KMS-11 (cell line): Measurements from ENCODE around the gene UCP3.

Experiments
- H2AFZ ChIP-seq: fragments of 200-600 bp; sonication (generic); 2 replicates; pipeline ENCODE4 v1.6.1; 2016; ENCODE audit warnings: antibody characterized with exemption, mixed run types, low read depth
- H3K27ac ChIP-seq: fragments of 200-600 bp; sonication (generic); 2 replicates; pipeline ENCODE4 v1.6.1; 2016; ENCODE audit warnings: mild to moderate bottlenecking, mixed run types
- H3K27me3 ChIP-seq: fragments of 200-600 bp; sonication (generic); 2 replicates; pipeline ENCODE4 v1.6.1; 2017; ENCODE audit warnings: mild to moderate bottlenecking, low read depth, mixed run types, moderate library complexity; ENCODE audit not compliant: insufficient read depth
- H3K36me3 ChIP-seq: fragments of 200-600 bp; sonication (generic); 2 replicates; pipeline ENCODE4 v1.6.1; 2017; ENCODE audit warnings: mild to moderate bottlenecking, mixed run types; ENCODE audit not compliant: insufficient read depth
- H3K4me1 ChIP-seq: fragments of 200-600 bp; sonication (generic); 2 replicates; pipeline ENCODE4 v1.6.1; 2016; ENCODE audit warnings: mild to moderate bottlenecking, low read depth, mixed run types; ENCODE audit not compliant: poor library complexity, severe bottlenecking
- H3K4me2 ChIP-seq: fragments of 200-600 bp; sonication (generic); 2 replicates; pipeline ENCODE4 v1.7.0; 2016; ENCODE audit warnings: mild to moderate bottlenecking, mixed run types
- H3K4me3 ChIP-seq: fragments of 200-600 bp; sonication (generic); IDR thresholded peaks from 2 replicates; pipeline ENCODE4 v1.6.1; 2017; ENCODE audit warnings: low read depth, low read length, mixed read lengths; ENCODE audit not compliant: insufficient read depth
- H3K79me2 ChIP-seq: fragments of 200-600 bp; sonication (generic); 2 replicates; pipeline ENCODE4 v1.6.1; 2016; ENCODE audit warnings: low read depth, mixed run types; ENCODE audit not compliant: insufficient read depth
- H3K9ac ChIP-seq: fragments of 200-600 bp; sonication (generic); 2 replicates; pipeline ENCODE4 v1.6.1; 2016; ENCODE audit warnings: mild to moderate bottlenecking, mixed run types
- H4K20me1 ChIP-seq: fragments of 200-600 bp; sonication (generic); 2 replicates; pipeline ENCODE4 v1.6.1; 2016; ENCODE audit warnings: mild to moderate bottlenecking, mixed run types; ENCODE audit not compliant: insufficient read depth
- TF ChIP-seq, protein P1 (sequence below): fragments of 200-600 bp; sonication (generic); conservative IDR thresholded peaks from 2 replicates; pipeline ENCODE4 v1.6.1; 2017; ENCODE audit warnings: low read depth, mild to moderate bottlenecking, antibody characterized with exemption, low read length, moderate library complexity, mixed read lengths

UCP3 gene

DNA sequence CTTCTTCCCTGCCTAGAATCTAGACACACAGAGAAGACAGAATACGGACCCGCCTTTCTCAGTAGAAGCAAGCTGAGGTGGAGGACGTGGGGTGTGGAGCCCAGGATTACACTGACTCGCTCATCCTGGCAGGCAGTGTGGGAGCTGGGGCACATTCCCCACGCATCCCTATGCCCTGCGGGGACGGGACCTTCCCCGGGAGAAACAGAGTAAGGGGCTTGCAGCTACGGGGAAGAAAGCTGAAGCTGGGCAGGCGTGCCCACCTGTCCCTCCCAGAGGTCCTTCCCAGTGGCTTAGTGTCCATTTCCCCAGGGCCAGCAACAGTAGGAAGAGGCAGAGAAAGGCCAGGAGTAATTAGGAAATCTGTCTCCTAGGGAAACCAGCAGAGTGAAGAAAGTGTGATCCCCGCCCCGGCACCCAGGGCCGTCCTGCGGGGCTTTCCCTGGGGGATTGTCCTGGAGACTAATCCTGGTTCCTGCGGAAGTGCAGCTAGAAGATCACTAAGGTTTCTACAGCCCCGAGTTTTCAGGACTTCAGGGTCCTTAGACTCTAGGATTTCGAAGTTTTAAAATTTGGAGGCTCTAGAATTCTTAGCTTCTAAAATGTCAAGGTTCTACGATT is 50.3 kb downstream of the UCP3 start:
- no peaks in the 10 kb centered on the region for H3K27me3 ChIP-seq

DNA sequence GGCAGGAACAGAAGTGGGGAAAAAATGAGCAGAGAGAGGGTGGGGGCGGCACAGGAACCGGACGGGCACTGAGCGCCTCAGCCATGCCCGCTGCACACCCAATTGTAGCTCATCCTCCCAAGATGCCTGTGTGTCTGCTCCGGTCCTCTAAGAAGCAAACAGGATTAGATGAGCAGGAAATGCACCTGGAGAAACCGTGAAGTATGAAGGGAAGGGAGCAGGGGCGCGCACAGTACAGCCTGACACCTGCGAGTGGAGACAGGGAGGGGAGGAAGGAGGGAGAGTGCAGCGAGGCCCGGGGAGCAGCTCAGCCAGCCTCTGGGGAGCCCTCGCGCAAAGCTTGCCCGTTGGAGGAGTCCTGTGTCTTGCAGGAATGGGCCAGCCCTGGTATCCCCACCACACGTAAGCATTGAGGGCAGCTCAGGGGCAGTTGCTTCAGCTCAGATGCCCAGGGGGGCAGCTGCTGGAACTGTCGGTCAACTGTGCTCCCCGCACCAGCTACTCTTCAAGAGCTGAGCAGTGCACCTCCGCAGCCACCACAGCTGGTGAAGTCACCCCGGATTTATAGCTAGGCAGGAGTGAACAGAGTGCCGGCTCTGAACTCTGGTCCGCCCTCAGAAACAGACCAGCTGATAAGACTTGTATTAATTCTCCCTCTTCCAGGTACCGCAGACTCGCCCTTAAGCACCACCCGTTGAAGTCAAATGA is 51.1 kb downstream of the UCP3 start:
- Histone ChIP-seq H2AFZ (no peak overlapping the region), H3K9ac (no peak overlapping the region), H3K27me3 (no peaks in the 10 kb centered on the region)

More for the DNA sequence above, 50.3 kb downstream of the UCP3 start:
- Histone ChIP-seq H2AFZ (no peak overlapping the region), H3K4me1 (no peaks in the 10 kb centered on the region), H3K27ac (no peak overlapping the region), H3K79me2 (no peaks in the 10 kb centered on the region), H3K9ac (no peak overlapping the region), H3K4me3 (no peak overlapping the region), H3K4me2 (no peak overlapping the region), H4K20me1 (no peaks in the 10 kb centered on the region), H3K36me3 (no peaks in the 10 kb centered on the region)
- TF ChIP-seq, protein P1, sequence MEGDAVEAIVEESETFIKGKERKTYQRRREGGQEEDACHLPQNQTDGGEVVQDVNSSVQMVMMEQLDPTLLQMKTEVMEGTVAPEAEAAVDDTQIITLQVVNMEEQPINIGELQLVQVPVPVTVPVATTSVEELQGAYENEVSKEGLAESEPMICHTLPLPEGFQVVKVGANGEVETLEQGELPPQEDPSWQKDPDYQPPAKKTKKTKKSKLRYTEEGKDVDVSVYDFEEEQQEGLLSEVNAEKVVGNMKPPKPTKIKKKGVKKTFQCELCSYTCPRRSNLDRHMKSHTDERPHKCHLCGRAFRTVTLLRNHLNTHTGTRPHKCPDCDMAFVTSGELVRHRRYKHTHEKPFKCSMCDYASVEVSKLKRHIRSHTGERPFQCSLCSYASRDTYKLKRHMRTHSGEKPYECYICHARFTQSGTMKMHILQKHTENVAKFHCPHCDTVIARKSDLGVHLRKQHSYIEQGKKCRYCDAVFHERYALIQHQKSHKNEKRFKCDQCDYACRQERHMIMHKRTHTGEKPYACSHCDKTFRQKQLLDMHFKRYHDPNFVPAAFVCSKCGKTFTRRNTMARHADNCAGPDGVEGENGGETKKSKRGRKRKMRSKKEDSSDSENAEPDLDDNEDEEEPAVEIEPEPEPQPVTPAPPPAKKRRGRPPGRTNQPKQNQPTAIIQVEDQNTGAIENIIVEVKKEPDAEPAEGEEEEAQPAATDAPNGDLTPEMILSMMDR = no peak

DNA sequence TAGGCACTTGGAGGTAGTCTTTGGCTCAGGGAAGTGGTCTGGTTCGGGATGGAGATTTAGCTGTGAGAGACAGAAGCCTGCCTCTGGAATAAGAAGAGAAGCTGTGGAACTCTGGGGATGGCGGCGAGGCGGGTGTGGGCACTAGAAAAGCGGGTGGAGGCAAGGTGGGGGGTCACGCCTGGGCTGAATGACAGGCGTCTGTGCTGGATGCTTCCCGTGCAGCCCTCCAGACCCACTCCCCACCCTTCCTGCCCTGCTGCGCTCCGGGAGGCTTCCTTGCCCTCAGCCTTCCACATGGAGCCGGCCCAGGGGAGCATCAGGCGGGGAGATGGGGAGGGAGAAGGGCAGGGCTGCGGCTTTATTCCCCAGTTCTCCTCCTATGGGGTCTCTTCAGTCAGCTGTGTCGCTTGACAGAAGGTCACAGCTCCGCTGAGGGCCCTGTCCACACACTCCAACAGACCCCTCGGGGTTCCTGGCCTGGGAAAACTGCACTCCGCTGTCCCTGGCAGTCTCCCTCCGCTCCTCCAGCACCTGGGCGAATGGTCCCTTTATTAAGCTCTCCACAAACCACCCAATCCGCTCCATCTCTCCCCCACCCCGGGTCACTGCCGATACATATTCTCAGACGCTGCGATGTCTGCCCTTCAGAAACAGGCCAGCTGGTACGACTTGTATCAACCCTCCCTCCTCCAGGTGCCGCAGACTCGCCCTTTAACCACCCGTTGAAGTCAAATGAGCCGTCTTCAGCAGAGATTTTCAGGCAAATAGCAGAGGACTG is 51.8 kb downstream of the UCP3 start:
- no peaks in the 10 kb centered on the region for H3K27me3 ChIP-seq
- H3K36me3 ChIP-seq = no peaks in the 10 kb centered on the region
- H4K20me1 ChIP-seq = no peaks in the 10 kb centered on the region
- no peak overlapping the region for H3K9ac ChIP-seq
- TF ChIP-seq, protein P1 = no peak
- H3K4me2 ChIP-seq = no peak overlapping the region
- no peaks in the 10 kb centered on the region for H3K79me2 ChIP-seq
- H3K4me3 ChIP-seq = no peak overlapping the region
- H2AFZ ChIP-seq = no peak overlapping the region
- H3K4me1 ChIP-seq = no peaks in the 10 kb centered on the region
- no peak overlapping the region for H3K27ac ChIP-seq

More for the DNA sequence above, 51.1 kb downstream of the UCP3 start:
- H3K4me1 ChIP-seq = no peaks in the 10 kb centered on the region
- H3K79me2 ChIP-seq = no peaks in the 10 kb centered on the region
- no peaks in the 10 kb centered on the region for H4K20me1 ChIP-seq
- no peak overlapping the region for H3K27ac ChIP-seq
- TF ChIP-seq, protein P1 = no peak
- H3K4me3 ChIP-seq = no peak overlapping the region
- no peak overlapping the region for H3K4me2 ChIP-seq
- no peaks in the 10 kb centered on the region for H3K36me3 ChIP-seq

DNA sequence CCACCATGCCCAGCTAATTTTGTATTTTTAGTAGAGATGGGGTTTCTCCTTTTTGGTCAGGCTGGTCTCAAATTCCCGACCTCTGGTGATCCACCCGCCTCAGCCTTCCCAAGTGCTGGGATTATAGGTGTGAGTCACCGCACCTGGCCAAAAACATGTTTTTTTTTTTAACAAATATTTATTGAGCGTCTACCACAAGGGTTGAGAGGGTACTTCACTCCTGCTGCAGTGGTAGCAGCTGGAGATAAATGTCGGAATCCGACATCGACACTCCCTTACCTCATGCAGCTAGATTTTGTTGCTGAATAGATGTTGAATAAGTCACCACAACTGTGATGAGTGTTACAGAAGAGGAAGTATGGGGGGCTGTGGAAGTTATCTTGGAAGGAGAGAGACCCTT is 57.1 kb downstream of the UCP3 start:
- Histone ChIP-seq H3K79me2 (no peaks in the 10 kb centered on the region), H3K4me2 (no peak overlapping the region), H3K9ac (no peak overlapping the region), H3K4me1 (no peaks in the 10 kb centered on the region), H2AFZ (no peak overlapping the region), H3K36me3 (no peaks in the 10 kb centered on the region), H3K4me3 (no peak overlapping the region), H3K27me3 (no peaks in the 10 kb centered on the region), H3K27ac (no peak overlapping the region), H4K20me1 (no peaks in the 10 kb centered on the region)
- TF ChIP-seq, protein P1 = no peak
